CD4-positive, alpha-beta T cell (primary cell): ENCODE data around the gene DPEP3. TPM values are rescaled to one million over a fixed set of nuclear protein-coding genes. Genes with fewer than 3 reads are reported as not detected.

Experiments
- ATAC-seq: fragments of 200-7000 bp; cut with Tn5 transposase; one replicate; pipeline ENCODE4 v1.10.0; 2022; ENCODE audit warnings: mild to moderate bottlenecking; ENCODE audit not compliant: poor library complexity
- CTCF ChIA-PET: fragments of 350-600 bp; sonication (Branson Sonifier 250); formaldehyde crosslinking; loops from one replicate; lab custom pipeline; 2021; ENCODE audit warnings: antibody characterized with exemption, inconsistent platforms; lab: Charles Lee
- POLR2A ChIA-PET: fragments of 350-600 bp; sonication (Branson Sonifier 250); formaldehyde crosslinking; loops from one replicate; lab custom pipeline; 2021; ENCODE audit warnings: antibody characterized with exemption, inconsistent platforms; lab: Charles Lee
- DNase-seq, 14 experiments: peaks; one replicate each; pipeline ENCODE4 v3.0.0-alpha.2; 2013 to 2020; ENCODE audit warnings: mixed read lengths in 2 of 14
- H3K27ac ChIP-seq, 2 donors: one replicate each; pipeline versions ENCODE4 v1.5.1 to v1.7.0; 2013; ENCODE audit warnings: low read length in 2 of 2, low read depth in 1 of 2, mild to moderate bottlenecking in 1 of 2
- H3K27me3 ChIP-seq, 2 experiments: 1 replicate in 1 of 2; 2 replicates in 1 of 2; pipeline versions ENCODE4 v1.6.1 to v1.7.0; 2013; ENCODE audit warnings: low read length in 2 of 2, control low read depth in 1 of 2, mild to moderate bottlenecking in 1 of 2, moderate library complexity in 1 of 2; ENCODE audit not compliant: insufficient read depth in 2 of 2, control insufficient read depth in 1 of 2
- H3K36me3 ChIP-seq: one replicate; pipeline ENCODE4 v1.6.1; 2013; ENCODE audit warnings: low read length, control low read depth; ENCODE audit not compliant: insufficient read depth
- H3K4me1 ChIP-seq: one replicate; pipeline ENCODE4 v1.6.1; 2013; ENCODE audit warnings: low read length, control low read depth; ENCODE audit not compliant: insufficient read depth
- H3K4me3 ChIP-seq: one replicate; pipeline ENCODE4 v1.5.1; 2013; ENCODE audit warnings: mild to moderate bottlenecking, low read length, moderate library complexity
- H3K9me3 ChIP-seq, 2 experiments: 1 replicate in 1 of 2; 2 replicates in 1 of 2; pipeline versions ENCODE4 v1.6.1 to v1.7.0; 2013; ENCODE audit warnings: low read length in 2 of 2, mild to moderate bottlenecking in 2 of 2, control low read depth in 1 of 2, moderate library complexity in 1 of 2; ENCODE audit not compliant: control insufficient read depth in 1 of 2, insufficient read depth in 1 of 2
- H3K27ac Mint-ChIP-seq: one replicate; pipeline ENCODE4 v1.8.0; 2020; ENCODE audit warnings: mixed read lengths
- H3K27me3 Mint-ChIP-seq: one replicate; pipeline ENCODE4 v1.8.0; 2021; ENCODE audit warnings: mixed read lengths
- H3K36me3 Mint-ChIP-seq: one replicate; pipeline ENCODE4 v1.8.0; 2021; ENCODE audit warnings: low read depth, mixed read lengths
- H3K4me1 Mint-ChIP-seq: one replicate; pipeline ENCODE4 v1.8.0; 2021; ENCODE audit warnings: low read depth, mixed read lengths
- H3K4me3 Mint-ChIP-seq: one replicate; pipeline ENCODE4 v1.8.0; 2020; ENCODE audit warnings: mild to moderate bottlenecking, mixed read lengths
- H3K9me3 Mint-ChIP-seq: one replicate; pipeline ENCODE4 v1.8.0; 2020; ENCODE audit warnings: mixed read lengths
- intact Hi-C, 2 experiments: fragments of 100-400 bp; cut with DNase I in 1 of 2; cut with micrococcal nuclease in 1 of 2; formaldehyde crosslinking; loops; one replicate each; pipeline versions ENCODE4 v1.15.1 to v1.9.0; 2023 to 2025; cut with DNase I, micrococcal nuclease
- total RNA-seq, 174 experiments: library from RNA in 2 of 174; stranded (reverse) in 2 of 174; gene quantifications; one replicate each; pipeline ENCODE4 v1.2.3 and lab custom pipeline; 2021 to 2026
- TF ChIP-seq, protein P1 (sequence below): fragments of 200-600 bp; IDR thresholded peaks from one replicate; pipeline ENCODE4 v1.8.0; 2022; ENCODE audit warnings: antibody characterized with exemption, mild to moderate bottlenecking

DPEP3 gene
- total RNA-seq, 2 experiments from 2014 or later: 0.53 to 0.63 TPM

DNA sequence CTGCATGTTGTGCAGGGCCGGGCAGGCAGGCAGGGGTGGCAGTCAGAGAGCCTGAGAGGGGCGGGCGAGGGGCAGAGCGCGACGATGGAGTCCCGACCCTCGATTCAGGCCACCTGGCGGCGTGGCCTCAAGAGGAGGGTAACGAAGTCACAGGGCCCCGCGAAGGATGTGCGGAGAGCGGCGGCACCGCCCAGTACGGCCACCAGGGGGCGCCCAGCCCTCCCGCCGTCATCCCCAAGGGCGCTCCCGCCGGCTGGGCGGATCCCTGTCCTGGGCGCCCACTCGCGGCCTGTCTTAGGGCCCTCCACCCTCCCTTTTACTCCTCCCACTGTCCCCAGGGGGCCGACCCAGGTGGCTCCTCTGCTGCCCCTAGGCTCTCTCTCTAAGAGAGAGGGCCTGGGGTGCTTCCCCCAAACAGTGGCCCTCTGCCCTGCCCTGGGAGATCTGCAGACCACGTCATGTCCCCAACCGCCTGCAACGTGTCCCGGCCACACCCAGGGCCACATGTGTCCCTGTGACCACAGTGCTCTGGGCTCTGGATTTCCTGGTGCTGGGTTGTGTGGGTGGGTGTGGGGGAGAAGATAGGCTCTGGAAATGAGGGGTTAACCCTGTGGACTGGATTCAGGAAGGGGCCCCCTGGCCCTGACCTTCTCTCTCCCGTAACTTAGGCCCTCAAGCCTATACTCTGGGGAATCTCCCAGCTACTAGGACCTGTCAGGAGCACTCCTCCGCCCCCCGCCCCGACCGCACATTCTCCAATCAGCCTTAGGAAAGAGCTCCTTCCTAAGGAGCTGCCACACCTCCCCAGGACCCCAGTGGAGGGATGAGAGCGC lies 13.1 kb upstream of the DPEP3 start:
- Mint-ChIP-seq H3K9me3 (no peaks in the 10 kb centered on the region), H3K36me3 (peaks cover 27% of the 10 kb centered on the region), H3K4me1 (peaks cover 36% of the 10 kb centered on the region), H3K4me3 (peak overlapping the region; percentile 89), H3K27ac (peak overlapping the region; percentile 93), H3K27me3 (no peaks in the 10 kb centered on the region)
- DNase-seq (peak; percentile 69 to 93 (median 78)), ATAC-seq (peak; percentile 91)
- CTCF ChIA-PET: interaction anchor here (0.6 to 1.2 kb wide), 2 partner anchors 48 to 211 kb away, joined by 3 to 12 read pairs; no protein-coding TSS in a partner anchor
- TF ChIP-seq, protein P1, sequence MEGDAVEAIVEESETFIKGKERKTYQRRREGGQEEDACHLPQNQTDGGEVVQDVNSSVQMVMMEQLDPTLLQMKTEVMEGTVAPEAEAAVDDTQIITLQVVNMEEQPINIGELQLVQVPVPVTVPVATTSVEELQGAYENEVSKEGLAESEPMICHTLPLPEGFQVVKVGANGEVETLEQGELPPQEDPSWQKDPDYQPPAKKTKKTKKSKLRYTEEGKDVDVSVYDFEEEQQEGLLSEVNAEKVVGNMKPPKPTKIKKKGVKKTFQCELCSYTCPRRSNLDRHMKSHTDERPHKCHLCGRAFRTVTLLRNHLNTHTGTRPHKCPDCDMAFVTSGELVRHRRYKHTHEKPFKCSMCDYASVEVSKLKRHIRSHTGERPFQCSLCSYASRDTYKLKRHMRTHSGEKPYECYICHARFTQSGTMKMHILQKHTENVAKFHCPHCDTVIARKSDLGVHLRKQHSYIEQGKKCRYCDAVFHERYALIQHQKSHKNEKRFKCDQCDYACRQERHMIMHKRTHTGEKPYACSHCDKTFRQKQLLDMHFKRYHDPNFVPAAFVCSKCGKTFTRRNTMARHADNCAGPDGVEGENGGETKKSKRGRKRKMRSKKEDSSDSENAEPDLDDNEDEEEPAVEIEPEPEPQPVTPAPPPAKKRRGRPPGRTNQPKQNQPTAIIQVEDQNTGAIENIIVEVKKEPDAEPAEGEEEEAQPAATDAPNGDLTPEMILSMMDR: peak; percentile 92
- intact Hi-C loops: loop anchor here (1.0 to 2.0 kb wide), 4 partner anchors 29 to 237 kb away; partner anchors contain the start of genes DDX28 (in 2 of the 2) and DUS2 (in 2 of the 2)
- Histone ChIP-seq H3K27ac (peak overlapping the region; percentile 76 to 90), H3K4me1 (peaks cover 55% of the 10 kb centered on the region), H3K36me3 (peaks cover 21% of the 10 kb centered on the region), H3K27me3 (no peaks in the 10 kb centered on the region), H3K4me3 (peak overlapping the region; percentile 63), H3K9me3 (peaks cover 0 to 12% of the 10 kb centered on the region in 2 experiments)
- POLR2A ChIA-PET: interaction anchor here (0.8 to 3.0 kb wide), 5 partner anchors 12 to 333 kb away, joined by 3 to 23 read pairs (median 5); partner anchors contain the start of genes ACD, DDX28, DUS2 and PSMB10

DNA sequence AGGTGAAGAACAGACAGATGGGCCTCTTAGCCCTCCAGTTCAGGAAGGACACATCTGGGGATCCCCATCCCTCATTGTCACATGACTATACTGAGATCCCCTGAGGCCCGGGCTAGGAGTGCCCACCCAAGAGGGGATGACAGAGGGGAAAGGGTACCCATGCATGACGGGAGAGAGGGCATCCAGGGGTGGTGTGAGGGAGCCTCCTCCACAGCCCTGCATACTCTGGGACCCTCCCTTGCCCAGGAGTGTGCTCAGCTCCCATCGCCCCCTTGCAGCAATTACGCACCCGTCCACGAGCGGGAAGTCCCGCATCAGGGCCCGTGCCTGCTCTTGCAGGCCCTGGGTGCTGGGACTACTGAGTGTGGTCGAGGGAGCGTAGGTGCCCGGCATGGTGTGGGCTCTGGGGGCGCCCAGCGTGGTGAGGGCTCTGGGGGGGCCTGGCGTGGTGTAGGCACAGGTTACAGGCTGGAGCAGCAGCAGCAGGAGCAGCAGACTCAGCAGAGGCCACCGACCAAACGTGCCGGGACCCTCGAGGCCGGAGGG lies 12.4 kb upstream of the DPEP3 start:
- Mint-ChIP-seq H3K27ac (peak overlapping the region; percentile 93), H3K36me3 (peaks cover 27% of the 10 kb centered on the region), H3K9me3 (no peaks in the 10 kb centered on the region), H3K27me3 (no peaks in the 10 kb centered on the region), H3K4me3 (peak overlapping the region; percentile 15), H3K4me1 (peaks cover 39% of the 10 kb centered on the region)
- peaks cover 21% of the 10 kb centered on the region for H3K36me3 ChIP-seq
- no peak for ATAC-seq
- TF ChIP-seq, protein P1: no peak
- ChIA-PET POLR2A (interaction anchor here (1.1 to 1.7 kb wide), 3 partner anchors 11 to 48 kb away, joined by 4 to 6 read pairs (median 4); no protein-coding TSS in a partner anchor), CTCF (no interaction called here)
- H3K4me3 ChIP-seq: peak overlapping the region; percentile 63
- H3K27ac ChIP-seq: peak overlapping the region; percentile 70 to 76
- no peaks in the 10 kb centered on the region for H3K27me3 ChIP-seq
- H3K4me1 ChIP-seq: peaks cover 50% of the 10 kb centered on the region
- H3K9me3 ChIP-seq: peaks cover 0 to 5% of the 10 kb centered on the region in 2 experiments
- intact Hi-C loops: loop anchor here (1.0 to 2.0 kb wide), 4 partner anchors 30 to 238 kb away; partner anchors contain the start of genes DDX28 (in 2 of the 2) and DUS2 (in 2 of the 2)
- DNase-seq: no peak

DNA sequence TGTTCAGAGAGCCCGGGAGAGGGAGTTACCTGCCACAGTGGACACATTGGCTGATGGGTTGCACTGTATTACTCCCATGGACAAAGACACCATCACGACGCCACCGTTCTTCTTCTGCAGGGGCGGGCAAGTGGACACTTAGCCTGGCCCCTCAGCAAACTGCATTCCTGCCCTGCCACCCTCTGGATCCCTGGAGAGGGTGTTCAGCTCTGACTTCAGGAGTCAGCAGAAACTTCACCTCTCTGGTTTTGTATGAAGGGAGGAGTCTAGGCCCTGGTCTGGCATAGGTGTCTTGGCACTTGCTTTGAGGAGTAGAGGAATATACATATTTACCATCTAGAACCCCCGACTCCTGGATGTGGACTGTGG lies 9.7 kb upstream of the DPEP3 start:
- H3K4me3 ChIP-seq: no peak overlapping the region
- intact Hi-C loops: no loop called here
- H3K9me3 ChIP-seq: no peaks in the 10 kb centered on the region
- DNase-seq: no peak
- Mint-ChIP-seq H3K36me3 (peaks cover 9% of the 10 kb centered on the region), H3K4me1 (peaks cover 30% of the 10 kb centered on the region), H3K27ac (peak overlapping the region; percentile 60), H3K4me3 (no peak overlapping the region), H3K27me3 (no peaks in the 10 kb centered on the region), H3K9me3 (no peaks in the 10 kb centered on the region)
- ChIA-PET POLR2A (interaction anchor here (1.2 kb wide), 1 partner anchor 55 kb away, joined by 7 read pairs; no protein-coding TSS in a partner anchor), CTCF (no interaction called here)
- no peak for ATAC-seq
- TF ChIP-seq, protein P1: no peak
- H3K27me3 ChIP-seq: no peaks in the 10 kb centered on the region
- peaks cover 31% of the 10 kb centered on the region for H3K4me1 ChIP-seq
- peaks cover 17% of the 10 kb centered on the region for H3K36me3 ChIP-seq
- peak overlapping the region in 1 of 2 donors; percentile 11 for H3K27ac ChIP-seq
